ENCODE results near the gene SUCLG2. TPM values are rescaled to one million over a fixed set of nuclear protein-coding genes. Genes with fewer than 3 reads are reported as not detected.

The SUCLG2 gene, protein sequence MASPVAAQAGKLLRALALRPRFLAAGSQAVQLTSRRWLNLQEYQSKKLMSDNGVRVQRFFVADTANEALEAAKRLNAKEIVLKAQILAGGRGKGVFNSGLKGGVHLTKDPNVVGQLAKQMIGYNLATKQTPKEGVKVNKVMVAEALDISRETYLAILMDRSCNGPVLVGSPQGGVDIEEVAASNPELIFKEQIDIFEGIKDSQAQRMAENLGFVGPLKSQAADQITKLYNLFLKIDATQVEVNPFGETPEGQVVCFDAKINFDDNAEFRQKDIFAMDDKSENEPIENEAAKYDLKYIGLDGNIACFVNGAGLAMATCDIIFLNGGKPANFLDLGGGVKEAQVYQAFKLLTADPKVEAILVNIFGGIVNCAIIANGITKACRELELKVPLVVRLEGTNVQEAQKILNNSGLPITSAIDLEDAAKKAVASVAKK
- 53.8 TPM for total RNA-seq
- long read RNA-seq, transcript SUCLG2-201 (11 exons, 2,352 nt), result major isoform, 97 of 110 reads
- long read RNA-seq, partial matches to known transcripts, result 5 of 110 reads
- long read RNA-seq, other reads (novel, unspliced or antisense), result 8 of 110 reads

DNA sequence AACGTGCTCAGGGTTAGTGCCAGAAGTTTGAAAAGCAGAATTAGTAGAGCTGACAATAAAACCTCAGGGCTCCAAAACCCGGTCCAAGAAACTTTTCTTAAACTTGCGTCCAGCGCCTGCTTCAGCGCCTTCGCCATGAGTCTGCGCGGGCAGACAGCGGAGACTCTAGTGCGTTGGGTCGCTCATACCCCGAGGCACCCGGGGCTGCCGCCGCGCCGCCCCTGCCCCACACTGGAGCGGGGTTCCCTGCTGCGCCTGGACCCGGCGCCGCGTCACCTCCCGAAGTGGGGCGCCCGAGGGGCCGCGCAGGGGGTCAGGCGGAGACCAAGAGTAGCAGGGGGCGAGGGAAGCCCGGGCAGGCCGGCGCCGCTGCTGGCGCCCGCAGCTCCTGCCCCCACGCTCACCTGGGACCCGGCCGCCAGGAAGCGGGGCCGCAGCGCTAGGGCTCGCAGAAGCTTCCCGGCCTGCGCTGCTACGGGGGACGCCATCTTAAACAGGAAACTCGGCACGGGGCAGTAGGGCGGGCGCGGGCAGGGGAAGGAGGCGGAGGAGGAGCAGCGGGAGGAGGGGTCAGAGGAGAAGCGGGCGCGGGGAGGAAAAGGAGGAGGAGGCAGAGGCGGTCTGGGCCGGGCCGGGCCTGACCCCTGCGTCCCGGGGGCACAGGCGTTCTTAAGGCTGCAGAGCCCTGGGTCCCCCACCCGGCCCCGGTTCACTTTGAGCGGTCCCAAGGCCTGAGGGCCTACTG is at the start of gene SUCLG2:
Gene SUCLG2 (minus strand): TSS at position 514 of the 745 bp plus-strand sequence. CDS start 26 bp downstream, at position 488.
- DNase-seq (peak; percentile 97), ATAC-seq (peak; percentile 99)
- Histone ChIP-seq H3K27me3 (no peaks in the 10 kb centered on the region), H3K27ac (peak within 1 kb of the TSS; percentile 97), H3K4me3 (peak within 1 kb of the TSS; percentile 96), H3K36me3 (no peaks in the 10 kb centered on the region), H3K9me3 (no peaks in the 10 kb centered on the region), H3K4me1 (peaks cover 23% of the 10 kb centered on the region)
- intact Hi-C loops (cut with DNase I), result no loop called here
- TF ChIP-seq, protein P1, sequence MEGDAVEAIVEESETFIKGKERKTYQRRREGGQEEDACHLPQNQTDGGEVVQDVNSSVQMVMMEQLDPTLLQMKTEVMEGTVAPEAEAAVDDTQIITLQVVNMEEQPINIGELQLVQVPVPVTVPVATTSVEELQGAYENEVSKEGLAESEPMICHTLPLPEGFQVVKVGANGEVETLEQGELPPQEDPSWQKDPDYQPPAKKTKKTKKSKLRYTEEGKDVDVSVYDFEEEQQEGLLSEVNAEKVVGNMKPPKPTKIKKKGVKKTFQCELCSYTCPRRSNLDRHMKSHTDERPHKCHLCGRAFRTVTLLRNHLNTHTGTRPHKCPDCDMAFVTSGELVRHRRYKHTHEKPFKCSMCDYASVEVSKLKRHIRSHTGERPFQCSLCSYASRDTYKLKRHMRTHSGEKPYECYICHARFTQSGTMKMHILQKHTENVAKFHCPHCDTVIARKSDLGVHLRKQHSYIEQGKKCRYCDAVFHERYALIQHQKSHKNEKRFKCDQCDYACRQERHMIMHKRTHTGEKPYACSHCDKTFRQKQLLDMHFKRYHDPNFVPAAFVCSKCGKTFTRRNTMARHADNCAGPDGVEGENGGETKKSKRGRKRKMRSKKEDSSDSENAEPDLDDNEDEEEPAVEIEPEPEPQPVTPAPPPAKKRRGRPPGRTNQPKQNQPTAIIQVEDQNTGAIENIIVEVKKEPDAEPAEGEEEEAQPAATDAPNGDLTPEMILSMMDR (IDR thresholded peaks at IDR 0.05), result no peak

DNA sequence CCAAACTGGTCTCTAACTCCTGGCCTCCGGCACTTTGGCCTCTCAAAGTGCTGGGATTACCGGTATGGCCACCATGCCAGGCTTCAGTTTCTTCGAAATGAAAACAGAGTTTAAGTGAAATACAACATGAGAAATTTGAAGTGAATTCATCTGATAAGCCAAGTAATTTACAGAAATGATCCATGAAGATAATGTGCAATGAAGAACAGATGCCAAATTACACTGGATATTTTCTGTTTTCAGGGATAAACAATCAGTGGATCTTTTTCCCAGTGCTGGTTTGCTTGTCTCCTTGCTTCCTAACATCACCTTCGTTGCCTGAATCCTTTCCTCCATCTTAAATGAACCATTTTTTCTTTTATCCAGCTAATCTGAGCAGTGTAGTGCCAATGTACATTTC is 46.2 kb upstream of the SUCLG2 start:
- Histone ChIP-seq H3K4me3 (no peak overlapping the region), H3K36me3 (no peaks in the 10 kb centered on the region), H3K27me3 (no peaks in the 10 kb centered on the region), H3K27ac (no peak overlapping the region), H3K4me1 (no peaks in the 10 kb centered on the region), H3K9me3 (no peaks in the 10 kb centered on the region)
- intact Hi-C loops (cut with DNase I), result no loop called here
- ATAC-seq (no peak), DNase-seq (no peak)
- TF ChIP-seq, protein P1 (IDR thresholded peaks at IDR 0.05), result no peak

DNA sequence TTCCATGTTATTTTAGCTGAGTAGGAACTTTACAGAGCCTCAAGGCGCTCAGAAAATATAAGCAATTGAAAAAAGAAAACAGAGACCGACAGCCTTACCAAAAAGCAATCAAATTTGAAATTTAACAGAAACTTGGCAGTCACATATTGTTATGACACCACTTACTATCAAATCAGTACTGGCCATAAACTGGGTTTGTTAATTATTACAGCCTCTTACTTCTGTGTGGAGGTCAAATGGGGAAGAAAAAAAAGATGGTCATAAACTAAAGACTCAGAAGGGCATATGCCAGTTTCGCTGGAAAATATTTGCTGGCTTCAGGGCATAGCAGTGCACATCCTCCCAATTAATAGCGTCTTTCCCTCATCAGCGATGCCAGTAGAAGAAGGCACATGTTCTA is 45.5 kb upstream of the SUCLG2 start:
- no peaks in the 10 kb centered on the region for H3K36me3 ChIP-seq
- no peaks in the 10 kb centered on the region for H3K27me3 ChIP-seq
- TF ChIP-seq, protein P1 (IDR thresholded peaks at IDR 0.05), result no peak
- no peaks in the 10 kb centered on the region for H3K9me3 ChIP-seq
- intact Hi-C loops (cut with DNase I), result no loop called here
- H3K4me1 ChIP-seq, result no peaks in the 10 kb centered on the region
- no peak for ATAC-seq
- no peak overlapping the region for H3K27ac ChIP-seq
- no peak overlapping the region for H3K4me3 ChIP-seq
- no peak for DNase-seq

DNA sequence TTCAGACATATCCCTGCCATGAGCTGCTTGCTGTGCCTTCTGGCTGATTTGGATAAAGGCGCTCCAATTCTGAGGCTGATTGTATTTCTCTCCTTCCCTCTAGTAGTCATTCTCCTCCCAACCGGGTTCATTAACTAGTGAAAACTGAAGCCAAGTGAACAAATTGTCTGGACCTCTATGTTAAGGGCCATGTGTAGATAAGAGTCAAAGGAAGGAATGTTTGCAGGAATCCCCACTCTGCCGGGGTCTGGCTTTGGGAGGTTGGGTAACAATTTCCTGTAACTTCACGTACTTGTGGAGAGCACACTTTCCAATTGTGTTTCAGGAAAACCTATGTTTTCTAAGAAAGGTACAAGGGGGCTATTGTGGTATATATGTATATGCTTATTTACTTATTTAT is 38.2 kb upstream of the SUCLG2 start:
- H3K27ac ChIP-seq, result no peak overlapping the region
- H3K36me3 ChIP-seq, result no peaks in the 10 kb centered on the region
- H3K27me3 ChIP-seq, result no peaks in the 10 kb centered on the region
- TF ChIP-seq, protein P1 (IDR thresholded peaks at IDR 0.05), result no peak
- ATAC-seq (no peak), DNase-seq (no peak)
- H3K4me3 ChIP-seq, result no peak overlapping the region
- H3K9me3 ChIP-seq, result no peaks in the 10 kb centered on the region
- H3K4me1 ChIP-seq, result no peaks in the 10 kb centered on the region
- intact Hi-C loops (cut with DNase I), result no loop called here

DNA sequence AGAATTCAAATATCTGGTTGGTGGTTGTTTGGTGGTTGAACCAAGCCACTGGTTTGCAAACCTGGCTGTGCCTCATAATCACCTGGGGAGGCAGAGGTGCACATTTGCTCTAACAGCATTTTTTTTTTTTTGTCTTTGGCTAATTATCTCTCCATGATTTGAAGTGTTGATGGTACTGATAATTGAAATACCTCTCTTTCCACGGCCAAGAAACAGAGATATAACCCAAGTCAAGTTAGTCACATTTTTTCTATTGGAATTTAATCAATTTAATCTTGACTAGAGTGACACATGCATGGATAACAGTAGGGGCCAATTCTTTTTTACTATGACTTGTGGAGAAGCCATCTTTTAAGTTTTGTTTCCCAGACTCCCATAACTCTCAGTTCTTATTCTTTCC is 37.5 kb upstream of the SUCLG2 start:
- no peaks in the 10 kb centered on the region for H3K9me3 ChIP-seq
- H3K27ac ChIP-seq, result no peak overlapping the region
- no peak for DNase-seq
- H3K4me3 ChIP-seq, result no peak overlapping the region
- intact Hi-C loops (cut with DNase I), result no loop called here
- no peaks in the 10 kb centered on the region for H3K27me3 ChIP-seq
- TF ChIP-seq, protein P1 (IDR thresholded peaks at IDR 0.05), result no peak
- H3K4me1 ChIP-seq, result no peaks in the 10 kb centered on the region
- ATAC-seq, result no peak
- H3K36me3 ChIP-seq, result no peaks in the 10 kb centered on the region

Measured in upper lobe of right lung (tissue), 1 donor.